Inflammatory macrophage (primary cell): Measurements from ENCODE around the gene RRP12.
"Not testable (repeated sequence)": the region's sequence is repeated elsewhere in the genome, so short reads cannot be mapped to it uniquely, and the experiment has no call there.

Experiments
- DNase-seq, 2 donors: peaks; one replicate each; pipeline ENCODE4 v3.0.0-alpha.2; 2020 to 2022

RRP12 gene

DNA sequence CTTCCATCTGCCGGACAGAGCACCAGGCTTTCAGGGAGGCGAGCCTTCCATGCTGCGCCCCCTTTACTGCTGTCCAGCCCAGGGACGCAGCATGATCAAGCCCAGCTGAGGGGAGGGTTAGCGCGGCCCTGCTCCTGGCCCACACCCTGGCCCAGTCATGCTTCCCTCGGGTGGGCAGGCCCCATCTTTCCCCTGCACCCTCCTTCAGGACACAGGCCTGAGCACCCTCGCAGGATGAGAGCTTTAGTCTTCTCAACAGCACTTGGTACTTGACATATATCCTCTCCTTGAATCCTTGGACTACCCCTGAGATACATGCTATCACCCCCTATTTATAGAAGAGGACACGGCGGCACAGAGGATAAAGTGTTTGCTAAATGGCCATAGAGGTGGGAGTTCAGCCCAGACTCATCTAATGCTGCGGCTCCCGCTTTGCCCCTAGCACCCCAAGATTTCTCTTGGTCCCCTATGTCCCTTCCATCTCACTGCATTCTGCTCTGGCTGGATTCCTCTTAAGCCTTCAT is 34.0 kb downstream of the RRP12 start:
- DNase-seq = no peak

DNA sequence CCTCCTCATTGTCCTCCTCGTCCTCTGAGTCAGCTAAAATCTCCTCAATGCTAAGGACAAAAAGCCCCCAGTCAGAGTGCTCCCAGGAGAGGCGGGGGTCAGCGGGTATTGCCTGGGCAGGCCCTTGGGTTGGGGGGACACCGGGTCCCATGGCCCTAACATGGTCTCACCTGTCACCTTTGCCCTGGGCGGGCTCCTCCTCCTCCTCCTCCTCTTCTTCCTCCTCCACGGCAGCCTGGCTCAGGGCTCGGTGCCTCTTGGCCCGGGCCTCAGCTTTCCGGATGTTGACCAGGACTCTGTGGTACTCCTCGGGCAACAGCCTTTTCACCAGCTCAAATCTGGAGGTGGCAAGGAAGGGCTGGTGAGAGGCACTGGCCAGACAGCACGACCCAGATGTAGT is 34.6 kb downstream of the RRP12 start:
- DNase-seq = no peak

GRCh38 chr10:97365761-97366351 is 35.3 kb downstream of the RRP12 start:
- DNase-seq = peak; percentile 81 to 100

GRCh38 chr10:97363071-97363470 is 38.1 kb downstream of the RRP12 start:
- no peak for DNase-seq

GRCh38 chr10:97362310-97363033 is 38.7 kb downstream of the RRP12 start:
- DNase-seq = no peak

DNA sequence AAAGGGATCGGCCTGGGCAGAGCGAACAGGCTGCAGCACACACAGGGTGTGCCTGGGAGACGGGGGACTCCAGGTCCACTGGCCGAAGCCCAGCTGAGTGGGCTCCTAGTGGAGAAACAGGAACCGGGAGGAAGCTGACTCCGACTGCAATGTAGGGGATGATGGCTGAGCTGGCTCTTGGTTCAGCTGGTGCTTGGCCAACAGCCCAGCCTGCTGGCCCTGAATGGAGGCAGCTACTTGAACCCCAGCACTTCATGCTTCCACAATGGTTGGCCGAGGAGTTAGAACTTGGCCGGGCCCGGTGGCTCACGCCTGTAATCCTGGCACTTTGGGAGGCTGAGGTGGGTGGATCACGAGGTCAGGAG is 39.6 kb downstream of the RRP12 start:
- DNase-seq = peak; percentile 11 to 64

- peak in 1 of 2 donors; percentile 39 for DNase-seq
Observed at GRCh38 chr10:97360705-97361536, 40.2 kb downstream of the RRP12 start.

DNA sequence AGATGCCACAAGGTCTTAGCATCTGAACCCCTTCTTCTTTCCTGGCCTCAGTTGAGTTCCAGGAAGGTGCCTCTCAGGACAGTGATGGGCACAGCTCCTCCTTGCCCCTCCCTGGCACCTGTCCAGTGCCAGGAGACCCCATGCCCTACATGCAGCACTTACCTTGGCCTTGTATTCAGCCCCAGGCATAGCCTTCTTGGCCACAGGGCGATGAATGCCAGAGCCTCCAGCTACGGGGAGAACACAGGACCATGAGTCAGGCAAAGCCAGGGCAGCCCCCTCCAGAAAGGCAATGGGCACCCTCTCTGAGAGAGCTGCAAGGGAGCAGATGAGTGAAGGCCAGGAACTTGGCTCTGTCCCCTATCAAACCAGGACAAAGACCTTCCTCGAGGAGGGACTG is 42.4 kb downstream of the RRP12 start:
- no peak for DNase-seq

GRCh38 chr10:97358349-97358748 is 42.8 kb downstream of the RRP12 start:
- DNase-seq = no peak

- DNase-seq = no peak
Observed at GRCh38 chr10:97356918-97357317, 44.2 kb downstream of the RRP12 start.

- DNase-seq = peak in 1 of 2 donors; percentile 31
Observed at GRCh38 chr10:97356318-97356914, 44.7 kb downstream of the RRP12 start.

GRCh38 chr10:97355571-97355975 is 45.6 kb downstream of the RRP12 start:
- DNase-seq = peak; percentile 70 to 77

- DNase-seq = peak; percentile 97 to 98
Observed at GRCh38 chr10:97353945-97354344, 47.2 kb downstream of the RRP12 start.

DNA sequence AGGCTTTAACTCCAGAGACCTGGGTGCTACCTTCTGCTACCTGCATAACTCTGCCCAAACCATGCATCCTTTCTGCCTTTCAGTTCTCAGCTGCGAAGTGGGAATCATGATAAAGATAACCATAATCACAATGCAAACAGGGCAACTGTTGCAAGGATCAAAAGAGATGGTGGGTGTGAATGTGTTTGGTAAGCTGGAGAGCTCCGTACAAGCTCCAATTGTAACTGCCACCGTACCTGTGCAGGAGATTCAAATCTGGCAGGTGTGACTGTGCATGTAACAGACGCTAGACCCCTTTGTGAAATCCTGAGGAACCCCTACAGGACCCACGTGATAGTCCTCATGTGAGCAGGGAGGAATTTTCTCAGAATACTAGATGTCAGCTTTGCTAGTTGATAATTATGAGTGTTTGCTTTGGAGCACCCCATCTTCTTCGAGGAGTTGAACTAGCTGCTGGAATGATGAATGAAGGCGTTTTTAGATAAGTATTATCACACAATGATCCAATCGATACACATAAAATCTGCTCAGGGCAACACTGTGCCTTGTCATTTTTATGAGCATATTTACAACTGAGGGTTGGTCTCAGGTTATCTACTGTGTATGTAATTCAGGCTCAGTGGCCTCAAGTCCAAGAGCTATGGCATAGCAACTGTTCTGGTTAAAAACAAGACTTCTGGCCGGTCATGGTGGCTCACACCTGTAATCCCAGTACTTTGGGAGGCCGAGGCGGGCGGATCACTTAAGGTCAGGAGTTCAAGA is 51.2 kb downstream of the RRP12 start:
- DNase-seq = no peak

DNA sequence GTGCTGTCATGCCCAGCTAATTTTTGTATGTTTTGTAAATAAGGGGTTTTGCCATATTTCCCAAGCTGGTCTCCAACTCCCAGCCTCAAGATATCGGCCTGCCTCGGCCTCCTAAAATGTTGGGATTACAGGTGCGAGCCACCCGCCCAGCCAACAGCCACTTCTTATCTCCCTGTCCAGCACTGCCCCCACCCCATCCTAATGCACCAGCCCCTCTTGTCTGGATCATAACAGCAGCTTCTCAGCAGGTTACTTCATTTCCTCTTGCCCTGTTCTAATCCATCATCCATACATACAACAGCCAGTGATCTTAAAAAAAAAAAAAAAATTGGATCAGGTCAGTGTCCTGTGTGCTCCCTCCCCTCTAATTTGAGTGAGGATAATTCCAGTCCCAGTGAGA is 53.8 kb downstream of the RRP12 start:
- DNase-seq = no peak

- DNase-seq = not testable (repeated sequence)
Observed at GRCh38 chr10:97343664-97344063, 57.5 kb downstream of the RRP12 start.

DNA sequence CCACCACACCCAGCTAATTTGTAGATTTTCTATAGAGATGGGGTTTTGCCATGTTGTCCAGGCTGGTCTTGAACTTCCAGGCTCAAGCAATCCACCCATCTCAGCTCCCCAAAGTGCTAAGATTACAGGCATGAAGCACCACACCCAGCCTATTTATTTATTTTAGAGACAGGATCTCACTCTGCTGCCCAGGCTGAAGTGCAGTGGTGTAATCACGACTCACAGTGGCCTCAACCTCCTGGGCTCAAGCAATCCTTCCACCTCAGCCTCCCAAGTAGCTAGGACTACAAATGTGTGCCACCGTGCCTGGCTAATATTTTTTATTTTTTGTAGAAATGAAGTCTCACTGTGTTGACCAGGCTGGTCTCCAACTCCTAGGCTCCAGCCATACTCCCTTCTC is 59.7 kb downstream of the RRP12 start:
- DNase-seq = no peak

DNA sequence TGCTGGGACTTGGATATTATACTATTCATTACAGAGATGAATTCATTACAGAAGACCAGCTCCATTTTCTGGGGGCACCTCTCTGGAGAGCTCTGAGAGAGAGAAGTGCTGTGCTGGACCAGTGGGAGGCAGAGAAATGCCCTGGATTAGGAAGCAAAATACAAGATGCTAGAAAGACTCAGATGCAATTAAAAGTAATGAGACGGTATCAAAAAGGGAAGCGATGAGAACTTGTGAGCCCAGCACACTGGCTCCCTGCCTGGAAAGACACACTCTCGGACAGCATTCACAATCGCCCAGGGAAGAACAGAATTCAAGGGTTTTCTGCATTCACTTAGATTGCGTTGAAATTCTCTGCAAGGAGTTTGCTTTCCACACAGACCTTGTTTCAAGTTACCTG is 63.1 kb downstream of the RRP12 start:
- DNase-seq = no peak

DNA sequence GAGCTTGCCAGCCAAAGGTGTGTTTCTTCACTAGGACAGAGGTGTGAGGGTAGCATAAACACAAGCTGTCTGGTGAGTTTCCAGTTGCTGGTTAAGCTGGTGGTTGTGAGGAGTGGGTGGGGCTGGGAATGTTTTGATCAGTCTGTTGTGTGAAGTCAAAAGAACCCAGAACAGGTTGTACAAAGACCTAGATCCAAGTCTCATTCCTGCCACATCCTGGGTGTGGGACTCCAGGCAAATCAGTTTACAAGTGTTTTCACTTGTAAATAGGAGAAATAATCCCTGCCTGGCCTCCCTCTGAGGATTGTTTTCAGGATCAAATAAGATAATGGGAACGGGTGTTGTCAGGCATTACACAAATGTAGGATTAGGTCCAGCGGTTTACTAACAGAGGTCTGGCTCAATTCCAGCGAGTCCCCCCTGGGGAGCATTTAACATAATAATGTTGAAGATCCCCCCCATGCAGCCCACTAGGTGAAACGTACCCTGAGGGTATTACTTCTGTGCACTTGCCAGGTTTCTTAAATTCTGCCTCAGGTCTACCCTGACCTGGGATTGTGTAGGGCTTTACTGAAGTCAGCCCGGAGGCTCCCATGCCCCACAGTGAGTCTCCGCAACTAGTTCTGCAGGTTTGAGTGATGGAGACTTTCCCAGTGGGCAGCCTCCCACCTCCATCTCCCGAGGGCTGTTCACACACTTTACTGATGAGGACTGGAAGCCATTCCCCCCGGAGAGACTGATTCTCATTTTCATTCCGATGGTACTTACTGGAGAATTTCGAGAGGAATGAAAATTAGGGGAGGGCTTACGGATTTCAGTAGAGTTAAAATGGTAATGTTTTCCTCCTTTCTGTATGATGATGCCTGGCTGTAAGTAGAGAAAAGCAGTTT is 64.0 kb downstream of the RRP12 start:
- DNase-seq = no peak

DNA sequence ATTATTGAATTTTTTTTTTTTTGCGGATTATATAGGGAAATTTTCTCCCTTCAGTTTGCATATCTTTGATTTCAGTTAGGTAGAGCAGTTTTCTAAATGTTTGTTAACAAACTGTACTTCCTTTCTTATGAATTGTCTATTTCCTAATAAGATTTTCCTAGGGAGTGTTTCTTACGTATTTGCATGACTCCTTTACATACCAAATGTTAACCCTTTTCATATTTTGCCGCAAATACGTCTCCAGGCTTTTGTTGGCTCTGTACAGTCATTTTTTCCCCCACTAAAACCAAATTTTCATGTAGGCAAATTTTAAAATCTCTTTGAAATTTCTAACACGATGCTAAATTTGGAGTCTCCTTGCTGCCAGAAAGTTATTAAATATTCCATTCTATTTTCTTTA is 64.7 kb downstream of the RRP12 start:
- DNase-seq = no peak

GRCh38 chr10:97336006-97336405 is 65.1 kb downstream of the RRP12 start:
- DNase-seq = peak in 1 of 2 donors; percentile 72
